ENCODE data around the gene IFNA14. TPM values are rescaled to one million over a fixed set of nuclear protein-coding genes. Genes with fewer than 3 reads are reported as not detected.

Gene IFNA14
- total RNA-seq, 4 donors from 2014 or later = not detected

- no peak overlapping the region for H3K4me3 ChIP-seq (ENCODE audit: low read depth, poor library complexity, severe bottlenecking)
- TF ChIP-seq CTCF (IDR thresholded peaks at IDR 0.05) (no peak), POLR2A (IDR thresholded peaks at IDR 0.05) (no peak)
- intact Hi-C loops (cut with DNase I; ENCODE audit: low total_unique reads) = no loop called here
- DNase-seq (ENCODE audit: low spot score in 2 of 2) = no peak
- 57 to 64% methylated on average over 4 of the region's 4 CpGs for WGBS, 2 donors
Measured at GRCh38 chr9:21267485-21268346, 27.9 kb upstream of the IFNA14 start.

DNA sequence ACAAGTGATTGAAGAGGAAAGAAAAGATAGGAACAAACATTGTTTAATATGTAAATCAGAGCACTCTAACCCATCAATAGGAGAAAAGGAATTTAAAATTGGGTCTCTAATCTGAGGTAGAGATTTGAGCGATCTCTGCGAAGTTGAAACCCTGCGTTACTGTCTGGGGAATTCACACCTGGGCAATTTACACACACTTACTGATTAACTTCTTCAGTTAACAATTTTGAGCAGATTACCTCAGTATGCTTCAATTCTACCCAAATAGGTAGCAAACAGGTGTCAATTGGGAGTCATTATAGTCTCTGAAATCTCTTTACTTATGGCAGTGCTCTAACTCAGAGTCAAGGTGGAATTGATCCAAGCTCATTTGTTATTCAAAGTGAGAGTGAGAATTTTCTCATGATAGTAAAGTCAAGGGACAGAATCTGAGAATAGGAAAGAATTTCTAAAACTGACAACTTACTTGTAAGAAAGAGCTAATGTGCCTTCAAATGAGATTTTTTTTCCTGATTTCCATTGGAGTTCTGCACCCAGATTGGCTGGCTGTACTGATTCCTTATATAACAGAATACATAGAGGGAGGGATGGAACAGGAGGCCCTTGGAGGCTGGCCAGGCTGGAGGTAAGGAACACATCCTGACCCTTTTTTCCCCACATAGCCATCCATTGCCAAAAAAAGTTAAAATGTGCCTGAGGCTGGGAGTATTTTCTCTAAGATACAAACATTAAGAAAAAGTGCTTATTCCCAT lies 27.1 kb upstream of the IFNA14 start:
- no peak for DNase-seq (ENCODE audit: low spot score in 2 of 2)
- no peak overlapping the region for H3K4me3 ChIP-seq (ENCODE audit: low read depth, poor library complexity, severe bottlenecking)
- TF ChIP-seq CTCF (IDR thresholded peaks at IDR 0.05) (no peak), POLR2A (IDR thresholded peaks at IDR 0.05) (no peak)
- intact Hi-C loops (cut with DNase I; ENCODE audit: low total_unique reads) = no loop called here
- WGBS, 2 donors = 31 to 44% methylated on average over 3 of the region's 3 CpGs

DNA sequence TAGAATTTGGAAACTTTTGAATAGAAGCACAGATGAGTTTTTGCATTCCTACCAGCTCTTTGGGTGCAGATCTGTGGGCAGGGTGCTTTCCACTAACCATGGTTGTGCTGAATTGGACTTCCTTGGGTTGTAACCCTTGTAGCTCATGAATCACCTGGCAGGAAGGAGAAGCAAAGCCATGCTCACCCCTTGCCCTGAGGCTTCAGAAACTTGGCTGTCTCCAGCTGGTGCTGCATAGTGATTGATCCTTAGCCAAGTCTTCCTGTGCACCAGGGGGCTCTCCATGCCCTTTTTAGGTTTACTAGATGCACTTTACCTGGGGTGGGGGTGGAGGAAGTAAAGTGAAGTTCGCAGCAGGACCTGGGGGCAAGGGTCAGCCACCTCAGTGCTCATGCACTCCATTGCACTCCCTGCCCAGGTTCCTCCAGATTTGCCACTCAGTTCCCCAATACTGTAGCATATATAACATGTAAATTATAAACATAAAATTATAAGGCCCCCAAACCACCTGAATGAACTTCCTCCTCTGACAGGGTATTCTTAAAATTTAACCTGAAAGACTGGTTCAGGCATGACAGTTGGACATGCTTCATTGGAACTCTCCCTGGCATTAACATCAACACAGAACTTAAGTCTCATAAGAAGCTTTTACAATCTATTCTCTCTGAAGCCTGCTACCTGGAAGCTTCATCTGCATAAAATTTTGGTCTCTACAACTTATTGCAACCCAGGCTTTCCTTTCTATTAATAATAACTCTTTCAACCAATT lies 25.8 kb upstream of the IFNA14 start:
- WGBS, 2 donors = 6 to 8% methylated on average over 1 of the region's 1 CpG
- no peak for TF ChIP-seq CTCF (IDR thresholded peaks at IDR 0.05)
- no peak for DNase-seq (ENCODE audit: low spot score in 2 of 2)
- intact Hi-C loops (cut with DNase I; ENCODE audit: low total_unique reads) = no loop called here
- no peak overlapping the region for H3K4me3 ChIP-seq (ENCODE audit: low read depth, poor library complexity, severe bottlenecking)

DNA sequence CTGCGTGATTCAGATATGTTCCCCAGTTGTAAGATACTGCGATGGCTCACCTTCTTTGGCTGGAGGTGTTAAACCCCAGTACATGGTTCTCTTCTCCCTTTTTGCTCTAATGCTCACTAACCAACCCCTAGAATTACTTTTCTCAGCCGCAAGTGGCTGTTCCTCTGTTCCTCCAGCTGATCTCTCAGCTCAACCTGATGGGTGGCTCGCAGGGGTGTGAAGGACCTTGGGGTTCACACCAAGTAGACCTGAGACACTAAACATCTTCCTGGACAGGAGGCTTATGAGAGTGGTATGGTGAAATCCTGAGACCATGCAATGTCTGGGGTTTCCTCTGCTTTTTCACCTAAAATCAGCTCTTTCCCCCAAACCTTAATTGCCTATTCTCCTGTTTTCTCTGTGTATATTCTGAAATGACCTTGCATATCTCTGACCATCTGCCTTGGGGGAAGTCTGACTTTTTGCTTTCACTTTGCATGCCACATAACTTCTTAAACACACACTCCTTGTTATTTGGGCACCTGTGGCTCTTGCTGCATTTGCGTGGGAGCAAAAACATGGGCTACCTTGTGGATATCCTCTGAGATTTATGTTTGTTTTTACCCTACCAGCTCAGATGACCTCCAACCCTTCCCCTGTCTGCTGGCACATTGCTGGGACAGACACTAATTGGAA lies 15.9 kb upstream of the IFNA14 start:
- intact Hi-C loops (cut with DNase I; ENCODE audit: low total_unique reads) = no loop called here
- TF ChIP-seq POLR2A (IDR thresholded peaks at IDR 0.05) = no peak
- TF ChIP-seq CTCF (IDR thresholded peaks at IDR 0.05) = no peak
- DNase-seq (ENCODE audit: low spot score in 2 of 2) = no peak
- 69 to 94% methylated on average over 5 of the region's 5 CpGs for WGBS, 2 donors
- no peak overlapping the region for H3K4me3 ChIP-seq (ENCODE audit: low read depth, poor library complexity, severe bottlenecking)

DNA sequence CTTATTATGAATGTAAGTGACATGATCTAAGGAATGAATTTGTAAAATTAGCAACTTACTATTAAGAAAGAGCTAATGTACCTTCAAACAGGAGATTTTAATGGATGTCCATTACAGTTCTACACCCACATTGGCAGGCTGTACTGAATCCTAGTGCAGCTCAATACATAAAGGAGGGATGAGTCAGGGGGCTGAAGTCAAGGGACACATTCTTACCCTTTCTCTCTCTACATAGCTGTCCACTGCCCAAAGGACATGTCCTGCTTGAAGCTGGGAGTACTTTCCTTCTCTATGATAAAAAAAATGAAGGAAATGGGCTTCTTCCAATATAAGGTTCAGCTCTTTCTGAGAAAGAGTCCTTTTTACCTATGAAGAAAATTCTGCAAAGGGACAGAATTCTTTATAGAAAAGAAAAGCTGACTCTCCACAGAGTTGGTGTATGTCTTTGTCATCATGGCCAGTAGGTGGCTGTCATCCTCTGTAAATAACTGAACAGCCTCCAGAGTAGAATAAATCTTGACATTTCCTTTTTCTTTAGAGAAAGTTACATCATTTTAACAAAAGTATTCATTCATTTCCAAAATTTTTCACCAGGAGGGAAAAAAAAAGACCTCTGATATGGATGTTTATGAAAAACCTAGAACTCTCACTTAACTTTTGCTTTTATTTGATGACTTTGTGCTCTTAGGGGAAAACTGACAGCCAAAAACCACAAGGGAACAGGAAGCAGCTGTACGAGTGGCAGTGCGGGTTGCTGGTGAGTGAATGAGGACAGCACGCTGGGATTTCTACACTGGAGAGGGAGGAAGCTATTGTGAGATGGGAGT lies 13.1 kb upstream of the IFNA14 start:
- intact Hi-C loops (cut with DNase I; ENCODE audit: low total_unique reads) = no loop called here
- 0 to 1% methylated on average over 3 of the region's 3 CpGs for WGBS, 2 donors
- peak; percentile 25 to 86 for DNase-seq (ENCODE audit: low spot score in 2 of 2)
- TF ChIP-seq CTCF (IDR thresholded peaks at IDR 0.05) (no peak), POLR2A (IDR thresholded peaks at IDR 0.05) (no peak)
- H3K4me3 ChIP-seq (ENCODE audit: low read depth, poor library complexity, severe bottlenecking) = no peak overlapping the region

Data from lower leg skin (tissue), 4 donors.